HG03565 (cell line): ENCODE measurements around the gene NAGLU.
"Not testable (repeated sequence)": the region's sequence is repeated elsewhere in the genome, so short reads cannot be mapped to it uniquely, and the experiment has no call there.

Source experiments
- ATAC-seq: cut with Tn5 transposase; IDR thresholded peaks from one replicate; pipeline ENCODE4 v1.9.1; 2021; ENCODE audit warnings: mild to moderate bottlenecking, moderate library complexity; ENCODE audit not compliant: unreplicated experiment

NAGLU gene

DNA sequence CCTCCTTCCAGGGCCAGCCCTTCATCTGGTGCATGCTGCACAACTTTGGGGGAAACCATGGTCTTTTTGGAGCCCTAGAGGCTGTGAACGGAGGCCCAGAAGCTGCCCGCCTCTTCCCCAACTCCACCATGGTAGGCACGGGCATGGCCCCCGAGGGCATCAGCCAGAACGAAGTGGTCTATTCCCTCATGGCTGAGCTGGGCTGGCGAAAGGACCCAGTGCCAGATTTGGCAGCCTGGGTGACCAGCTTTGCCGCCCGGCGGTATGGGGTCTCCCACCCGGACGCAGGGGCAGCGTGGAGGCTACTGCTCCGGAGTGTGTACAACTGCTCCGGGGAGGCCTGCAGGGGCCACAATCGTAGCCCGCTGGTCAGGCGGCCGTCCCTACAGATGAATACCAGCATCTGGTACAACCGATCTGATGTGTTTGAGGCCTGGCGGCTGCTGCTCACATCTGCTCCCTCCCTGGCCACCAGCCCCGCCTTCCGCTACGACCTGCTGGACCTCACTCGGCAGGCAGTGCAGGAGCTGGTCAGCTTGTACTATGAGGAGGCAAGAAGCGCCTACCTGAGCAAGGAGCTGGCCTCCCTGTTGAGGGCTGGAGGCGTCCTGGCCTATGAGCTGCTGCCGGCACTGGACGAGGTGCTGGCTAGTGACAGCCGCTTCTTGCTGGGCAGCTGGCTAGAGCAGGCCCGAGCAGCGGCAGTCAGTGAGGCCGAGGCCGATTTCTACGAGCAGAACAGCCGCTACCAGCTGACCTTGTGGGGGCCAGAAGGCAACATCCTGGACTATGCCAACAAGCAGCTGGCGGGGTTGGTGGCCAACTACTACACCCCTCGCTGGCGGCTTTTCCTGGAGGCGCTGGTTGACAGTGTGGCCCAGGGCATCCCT is 7.4 kb downstream of the NAGLU start:
- ATAC-seq: no peak

DNA sequence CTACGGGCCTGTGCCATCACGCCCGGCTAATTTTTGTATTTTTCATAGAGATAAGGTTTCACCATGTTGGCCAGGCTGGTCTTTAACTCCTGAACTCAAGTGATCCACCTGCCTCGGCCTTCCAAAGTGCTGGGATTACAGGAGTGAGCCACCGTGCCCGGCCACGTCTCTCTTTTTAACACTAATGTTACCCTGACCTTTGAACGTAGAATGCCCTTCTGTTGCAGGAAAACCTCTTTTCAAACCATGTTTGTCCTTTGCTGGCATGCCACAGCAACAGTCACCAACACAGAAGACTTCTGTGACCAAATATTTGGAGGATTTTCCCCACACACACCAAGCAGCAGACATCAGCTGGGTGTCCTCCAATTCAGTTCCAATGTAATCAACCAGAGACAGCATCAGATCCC is 8.8 kb downstream of the NAGLU start:
- no peak for ATAC-seq

GRCh38 chr17:42545755-42546505 is 9.9 kb downstream of the NAGLU start:
- ATAC-seq: not testable (repeated sequence)

DNA sequence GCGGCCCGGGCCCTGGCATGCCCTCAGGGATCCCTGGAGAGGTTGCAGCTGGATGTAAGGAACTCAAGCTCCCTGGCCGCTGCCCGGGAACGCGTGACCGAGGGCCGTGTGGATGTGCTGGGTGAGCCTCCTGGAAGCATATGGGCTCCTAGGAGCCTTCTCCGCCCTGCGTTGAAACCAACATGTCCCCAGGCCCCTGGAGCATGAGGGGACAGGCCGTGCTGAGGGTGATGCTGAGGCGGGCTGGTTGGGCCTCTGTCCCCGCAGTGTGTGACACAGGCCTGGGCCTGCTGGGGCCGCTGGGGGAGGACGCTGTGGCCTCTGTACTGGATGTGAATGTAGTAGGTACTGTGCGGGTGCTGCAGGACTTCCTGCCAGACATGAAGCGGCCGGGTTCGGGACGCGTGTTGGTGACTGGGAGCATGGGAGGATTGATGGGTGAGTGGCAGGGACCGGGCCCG is 11.0 kb downstream of the NAGLU start:
- ATAC-seq: no peak

DNA sequence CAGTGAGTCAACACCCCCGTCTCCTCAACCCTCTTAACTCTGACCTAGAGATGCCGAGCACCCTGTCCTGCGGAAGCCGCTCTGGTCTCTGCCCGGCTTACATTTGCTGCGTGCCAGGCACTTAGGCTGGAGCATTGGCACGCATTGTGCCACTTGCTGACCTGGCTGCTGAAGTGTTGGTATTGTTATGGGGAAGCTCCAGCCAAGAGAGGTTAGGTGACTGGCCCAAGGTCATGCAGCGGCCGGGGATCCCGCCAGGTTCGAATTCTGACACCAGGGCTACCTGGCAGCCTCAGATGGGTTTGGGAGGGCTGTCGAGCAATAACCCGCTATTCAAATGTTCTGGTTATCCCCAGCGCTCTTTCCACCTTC is 11.6 kb downstream of the NAGLU start:
- ATAC-seq: no peak

DNA sequence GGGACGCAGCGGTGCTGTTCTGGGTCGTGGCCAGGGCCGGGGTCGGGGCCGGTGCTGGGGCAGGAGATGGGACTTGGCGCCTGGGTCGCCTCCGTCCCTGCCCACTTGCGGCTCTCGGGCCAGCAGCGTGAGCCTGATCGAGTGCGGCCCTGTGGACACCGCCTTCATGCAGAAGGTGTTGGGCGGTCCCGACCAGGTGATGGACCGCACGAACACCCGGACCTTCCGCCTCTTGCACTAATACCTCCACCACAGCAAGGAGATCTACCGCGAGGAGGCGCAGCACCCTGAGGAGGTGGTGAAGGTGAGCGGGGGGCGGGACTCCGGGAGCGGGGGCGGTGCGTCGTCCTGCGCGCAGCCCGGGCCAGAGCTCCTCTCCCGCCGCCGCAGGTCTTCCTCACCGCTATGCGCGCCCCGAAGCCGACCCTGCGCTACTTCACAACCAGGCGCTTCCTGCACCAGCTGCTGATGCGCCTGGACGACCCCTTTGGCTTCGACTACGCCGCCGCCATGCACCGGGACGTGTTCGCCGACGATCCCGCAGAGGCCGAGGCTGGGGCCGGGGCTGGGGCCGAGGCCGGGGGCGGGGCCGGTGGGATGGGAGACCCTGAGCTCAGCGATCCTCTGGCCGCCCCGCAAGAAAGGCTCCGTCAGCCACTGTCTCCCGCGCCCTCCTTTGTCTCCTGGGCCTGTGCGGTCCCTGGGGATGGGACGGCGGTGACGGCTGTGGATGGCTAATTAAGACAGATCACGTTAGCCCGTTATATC is 12.2 kb downstream of the NAGLU start:
- no peak for ATAC-seq

- no peak for ATAC-seq
These were observed 13.1 kb downstream of the NAGLU start for GRCh38 chr17:42548993-42549755.

- not testable (repeated sequence) for ATAC-seq
These were observed 16.7 kb downstream of the NAGLU start, which contains the start of gene HSD17B1 for GRCh38 chr17:42552736-42553135. HSD17B1 (plus strand) TSS chr17:42552923; CDS start chr17:42552934, 11 bp downstream.

DNA sequence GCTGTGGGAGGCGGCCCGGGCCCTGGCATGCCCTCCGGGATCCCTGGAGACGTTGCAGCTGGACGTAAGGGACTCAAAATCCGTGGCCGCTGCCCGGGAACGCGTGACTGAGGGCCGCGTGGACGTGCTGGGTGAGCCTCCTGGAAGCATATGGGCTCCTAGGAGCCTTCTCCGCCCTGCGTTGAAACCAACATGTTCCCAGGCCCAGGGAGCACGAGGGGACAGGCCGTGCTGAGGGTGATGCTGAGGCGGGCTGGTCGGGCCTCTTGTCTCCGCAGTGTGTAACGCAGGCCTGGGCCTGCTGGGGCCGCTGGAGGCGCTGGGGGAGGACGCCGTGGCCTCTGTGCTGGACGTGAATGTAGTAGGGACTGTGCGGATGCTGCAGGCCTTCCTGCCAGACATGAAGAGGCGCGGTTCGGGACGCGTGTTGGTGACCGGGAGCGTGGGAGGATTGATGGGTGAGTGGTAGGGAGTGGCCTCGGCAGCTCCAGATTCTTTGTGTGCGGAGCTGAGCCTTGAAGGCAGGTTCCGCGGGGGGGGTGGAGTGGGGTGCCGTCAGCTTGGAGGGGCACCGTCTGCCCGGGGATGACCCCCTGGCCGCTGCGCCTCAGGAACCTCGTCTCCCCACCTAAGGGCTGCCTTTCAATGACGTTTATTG is 17.2 kb downstream of the NAGLU start:
- no peak for ATAC-seq

DNA sequence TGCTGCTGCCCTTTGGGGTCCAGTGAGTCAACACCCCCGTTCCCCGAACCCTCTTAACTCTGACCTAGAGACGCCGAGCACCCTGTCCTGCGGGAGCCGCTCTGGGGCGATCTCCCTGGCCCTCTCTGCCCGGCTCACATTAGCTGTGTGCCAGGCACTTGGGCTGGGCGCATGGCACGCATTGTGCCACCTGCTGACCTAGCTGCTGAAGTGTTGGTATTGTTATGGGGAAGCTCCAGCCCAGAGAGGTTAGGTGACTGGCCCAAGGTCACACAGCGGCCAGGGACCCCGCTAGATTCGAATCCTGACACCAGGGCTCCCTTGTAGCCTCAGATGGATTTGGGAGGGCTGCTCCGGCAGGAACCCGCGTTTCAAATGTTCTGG is 17.8 kb downstream of the NAGLU start:
- ATAC-seq: no peak

DNA sequence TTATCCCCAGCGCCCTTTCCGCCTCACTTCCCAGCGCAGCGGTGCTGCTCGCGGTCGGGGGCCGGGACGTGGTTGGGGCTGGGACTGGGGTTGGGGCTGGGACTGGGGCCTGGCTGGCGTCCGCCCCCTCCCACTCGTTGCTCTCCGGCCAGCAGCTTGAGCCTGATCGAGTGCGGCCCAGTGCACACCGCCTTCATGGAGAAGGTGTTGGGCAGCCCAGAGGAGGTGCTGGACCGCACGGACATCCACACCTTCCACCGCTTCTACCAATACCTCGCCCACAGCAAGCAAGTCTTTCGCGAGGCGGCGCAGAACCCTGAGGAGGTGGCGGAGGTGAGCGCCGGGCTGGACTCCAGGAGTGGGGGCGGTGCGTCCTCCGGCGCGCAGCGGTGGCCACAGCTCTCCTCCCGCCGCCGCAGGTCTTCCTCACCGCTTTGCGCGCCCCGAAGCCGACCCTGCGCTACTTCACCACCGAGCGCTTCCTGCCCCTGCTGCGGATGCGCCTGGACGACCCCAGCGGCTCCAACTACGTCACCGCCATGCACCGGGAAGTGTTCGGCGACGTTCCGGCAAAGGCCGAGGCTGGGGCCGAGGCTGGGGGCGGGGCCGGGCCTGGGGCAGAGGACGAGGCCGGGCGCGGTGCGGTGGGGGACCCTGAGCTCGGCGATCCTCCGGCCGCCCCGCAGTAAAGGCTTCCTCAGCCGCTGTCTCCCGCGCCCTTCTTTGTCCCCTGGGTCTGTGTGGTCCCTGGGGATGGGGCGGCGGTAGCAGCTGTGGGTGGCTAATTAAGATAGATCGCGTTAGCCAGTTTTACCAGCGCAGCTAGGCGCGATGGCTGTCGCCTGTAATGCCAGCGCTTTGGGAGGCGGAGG is 18.4 kb downstream of the NAGLU start:
- ATAC-seq: no peak

- ATAC-seq: no peak
These were observed 19.1 kb downstream of the NAGLU start for GRCh38 chr17:42555122-42555622.

GRCh38 chr17:42555961-42556617 is 20.0 kb downstream of the NAGLU start:
- not testable (repeated sequence) for ATAC-seq

GRCh38 chr17:42559075-42559474 is 23.0 kb downstream of the NAGLU start:
- ATAC-seq: no peak

GRCh38 chr17:42560246-42560645 is 24.2 kb downstream of the NAGLU start:
- ATAC-seq: no peak

- ATAC-seq: peak; percentile 63
These were observed 25.9 kb downstream of the NAGLU start, which contains the start of gene COASY for GRCh38 chr17:42561897-42562387. COASY (plus strand) TSS chr17:42562148; CDS start chr17:42562623, 475 bp downstream.

- no peak for ATAC-seq
These were observed 26.5 kb downstream of the NAGLU start for GRCh38 chr17:42562388-42563142.
